ENCODE measurements around the gene FAAP100.

The FAAP100 gene

DNA sequence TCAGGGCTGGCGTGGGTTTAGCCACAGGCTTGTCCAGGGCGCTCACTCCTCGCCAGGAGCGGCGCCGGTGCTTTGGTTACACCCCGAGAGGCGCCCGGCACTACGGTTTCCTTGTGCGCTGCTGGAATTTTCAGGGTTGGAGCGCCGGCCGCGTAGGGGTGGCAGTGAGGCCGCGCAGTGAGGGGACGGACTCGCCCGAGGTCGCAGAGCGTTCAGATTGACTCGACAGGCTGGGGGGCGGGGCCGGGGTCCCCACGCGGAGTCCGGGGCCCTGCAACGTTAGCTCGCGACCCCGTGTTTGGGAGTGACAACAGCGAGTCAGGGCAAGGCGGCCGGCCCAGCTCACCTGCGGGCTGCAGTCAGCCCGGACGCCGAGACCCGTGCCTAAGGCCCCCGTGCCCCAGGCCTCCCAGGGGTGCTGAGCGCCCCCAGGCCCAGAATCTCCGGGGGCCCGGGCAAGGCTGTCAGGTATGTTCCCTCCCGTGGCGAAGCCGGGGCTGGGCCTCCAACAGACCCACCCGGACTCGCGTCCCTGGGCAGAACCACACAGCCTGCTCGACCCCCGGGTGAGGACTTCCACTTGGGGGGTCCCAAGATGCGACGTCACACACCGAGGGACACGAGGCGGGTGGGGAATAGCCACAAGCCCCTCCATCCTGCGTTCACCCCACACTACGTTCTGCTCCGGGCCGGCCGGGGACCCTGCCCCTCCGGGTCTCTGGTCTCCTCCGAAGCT lies 38.2 kb downstream of the FAAP100 start:
- FAIRE-seq (no peak), DNase-seq (ENCODE audit: insufficient read length, low spot score) (no peak)

GRCh38 chr17:81513372-81513752 lies 38.8 kb downstream of the FAAP100 start:
- FAIRE-seq (no peak), DNase-seq (ENCODE audit: insufficient read length, low spot score) (no peak)

DNA sequence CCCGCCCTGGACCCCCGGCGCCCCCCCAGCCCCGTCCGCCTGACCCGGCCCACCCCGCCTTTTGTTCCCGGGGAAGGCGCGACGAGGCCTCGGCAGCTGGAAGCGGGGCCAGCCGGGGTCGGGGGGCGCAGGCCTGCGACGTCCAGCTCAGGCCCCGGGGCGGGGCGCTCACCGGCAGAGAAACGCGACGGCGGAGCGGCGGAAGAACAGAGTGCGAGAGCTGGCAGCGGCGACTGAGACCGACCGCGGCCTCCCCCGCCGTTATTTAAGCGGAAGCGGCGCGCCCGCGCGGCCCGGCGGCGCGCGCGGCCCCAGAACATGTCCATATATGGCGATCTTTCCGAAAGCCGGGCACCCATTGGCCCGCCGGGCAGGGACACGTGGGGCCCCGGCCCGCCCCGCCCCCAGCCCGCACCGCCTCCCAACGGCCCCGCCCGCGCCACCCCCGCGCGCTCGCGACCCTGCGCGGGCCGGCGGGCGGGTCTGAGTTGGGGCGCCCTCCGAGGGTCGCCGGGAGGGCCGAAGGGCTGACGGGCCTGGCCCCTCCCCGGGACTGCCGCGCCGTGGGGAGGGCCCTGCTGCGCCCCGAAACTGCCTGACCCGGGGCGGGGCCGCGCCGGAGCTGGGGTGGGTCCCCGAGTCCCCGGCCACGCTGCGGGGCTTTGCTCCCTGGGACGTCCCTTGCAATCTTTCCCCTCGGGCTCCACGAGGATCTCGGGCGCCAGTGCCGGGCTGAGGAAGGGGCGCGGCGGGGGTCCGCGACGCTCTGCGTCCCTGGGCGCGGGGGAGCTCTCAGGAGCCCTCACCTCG lies 39.4 kb downstream of the FAAP100 start, which contains the start of gene ACTG1:
TSS of gene ACTG1 (minus strand) at position 238 of the 810 bp plus-strand sequence. CDS start 445 bp downstream, outside the sequence.
- DNase-seq (ENCODE audit: insufficient read length, low spot score) (peak; percentile 88), FAIRE-seq (no peak)

- FAIRE-seq (no peak), DNase-seq (ENCODE audit: insufficient read length, low spot score) (no peak)
Observed at GRCh38 chr17:81511804-81512561, 40.2 kb downstream of the FAAP100 start.

DNA sequence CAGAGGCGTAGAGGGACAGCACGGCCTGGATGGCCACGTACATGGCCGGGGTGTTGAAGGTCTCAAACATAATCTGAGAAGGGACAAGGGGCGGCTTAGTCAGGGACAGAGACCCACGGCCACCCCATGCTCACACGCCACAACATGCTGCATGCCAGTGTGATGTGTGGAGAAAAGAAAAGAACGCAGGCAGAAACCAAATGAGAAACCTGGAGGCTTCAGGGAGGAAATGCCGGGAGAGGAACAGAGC lies 40.7 kb downstream of the FAAP100 start:
- FAIRE-seq (no peak), DNase-seq (ENCODE audit: insufficient read length, low spot score) (no peak)

DNA sequence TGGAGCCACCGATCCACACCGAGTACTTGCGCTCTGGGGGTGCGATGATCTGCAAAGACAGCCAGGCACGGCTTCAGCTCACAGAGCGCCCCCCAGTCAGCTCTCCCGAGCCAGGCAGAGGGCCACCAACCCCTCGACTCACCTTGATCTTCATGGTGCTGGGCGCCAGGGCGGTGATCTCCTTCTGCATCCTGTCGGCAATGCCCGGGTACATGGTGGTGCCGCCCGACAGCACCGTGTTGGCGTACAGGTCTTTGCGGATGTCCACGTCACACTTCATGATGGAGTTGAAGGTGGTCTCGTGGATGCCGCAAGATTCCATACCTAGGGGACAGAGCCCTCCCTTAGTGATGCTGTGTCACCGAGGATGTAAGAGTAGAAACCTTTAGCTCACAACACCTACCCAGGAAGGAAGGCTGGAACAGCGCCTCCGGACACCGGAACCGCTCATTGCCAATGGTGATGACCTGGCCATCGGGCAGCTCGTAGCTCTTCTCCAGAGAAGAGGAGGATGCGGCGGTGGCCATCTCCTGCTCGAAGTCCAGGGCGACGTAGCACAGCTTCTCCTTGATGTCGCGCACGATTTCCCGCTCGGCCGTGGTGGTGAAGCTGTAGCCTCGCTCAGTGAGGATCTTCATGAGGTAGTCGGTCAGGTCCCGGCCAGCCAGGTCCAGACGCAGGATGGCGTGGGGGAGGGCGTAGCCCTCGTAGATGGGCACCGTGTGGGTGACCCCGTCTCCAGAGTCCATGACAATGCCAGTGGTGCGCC lies 41.2 kb downstream of the FAAP100 start:
- DNase-seq (ENCODE audit: insufficient read length, low spot score) (no peak), FAIRE-seq (no peak)

DNA sequence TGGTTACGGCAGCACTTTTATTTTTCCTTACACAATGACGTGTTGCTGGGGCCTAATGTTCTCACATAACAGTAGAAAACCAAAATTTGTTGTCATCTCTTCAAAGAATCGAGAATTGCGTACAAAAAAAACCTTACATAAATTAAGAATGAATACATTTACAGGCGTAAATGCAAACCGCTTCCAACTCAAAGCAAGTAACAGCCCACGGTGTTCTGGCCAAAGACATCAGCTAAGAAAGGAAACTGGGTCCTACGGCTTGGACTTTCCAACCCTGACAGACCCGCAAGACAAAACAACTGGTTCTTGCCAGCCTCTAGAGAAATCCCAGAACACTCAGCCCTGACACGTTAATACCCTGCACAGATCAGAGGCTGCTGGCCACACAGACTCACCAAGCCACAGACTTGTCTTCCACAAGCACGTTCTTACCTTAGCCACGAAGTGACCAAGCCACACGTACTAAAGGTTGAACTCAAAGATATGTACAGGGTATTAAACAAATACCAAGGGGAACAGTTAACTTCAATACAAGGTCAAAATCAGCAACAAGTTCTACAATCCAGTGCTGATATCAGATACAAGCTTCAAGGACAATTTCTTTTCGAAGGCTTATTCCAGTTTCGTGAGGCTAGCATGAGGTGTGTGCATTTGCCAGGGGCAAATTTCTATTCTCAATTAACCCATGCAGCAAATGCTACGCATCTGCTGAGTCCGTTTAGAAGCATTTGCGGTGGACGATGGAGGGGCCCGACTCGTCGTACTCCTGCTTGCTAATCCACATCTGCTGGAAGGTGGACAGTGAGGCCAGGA lies 42.0 kb downstream of the FAAP100 start:
- DNase-seq (ENCODE audit: insufficient read length, low spot score) = no peak
- no peak for FAIRE-seq

DNA sequence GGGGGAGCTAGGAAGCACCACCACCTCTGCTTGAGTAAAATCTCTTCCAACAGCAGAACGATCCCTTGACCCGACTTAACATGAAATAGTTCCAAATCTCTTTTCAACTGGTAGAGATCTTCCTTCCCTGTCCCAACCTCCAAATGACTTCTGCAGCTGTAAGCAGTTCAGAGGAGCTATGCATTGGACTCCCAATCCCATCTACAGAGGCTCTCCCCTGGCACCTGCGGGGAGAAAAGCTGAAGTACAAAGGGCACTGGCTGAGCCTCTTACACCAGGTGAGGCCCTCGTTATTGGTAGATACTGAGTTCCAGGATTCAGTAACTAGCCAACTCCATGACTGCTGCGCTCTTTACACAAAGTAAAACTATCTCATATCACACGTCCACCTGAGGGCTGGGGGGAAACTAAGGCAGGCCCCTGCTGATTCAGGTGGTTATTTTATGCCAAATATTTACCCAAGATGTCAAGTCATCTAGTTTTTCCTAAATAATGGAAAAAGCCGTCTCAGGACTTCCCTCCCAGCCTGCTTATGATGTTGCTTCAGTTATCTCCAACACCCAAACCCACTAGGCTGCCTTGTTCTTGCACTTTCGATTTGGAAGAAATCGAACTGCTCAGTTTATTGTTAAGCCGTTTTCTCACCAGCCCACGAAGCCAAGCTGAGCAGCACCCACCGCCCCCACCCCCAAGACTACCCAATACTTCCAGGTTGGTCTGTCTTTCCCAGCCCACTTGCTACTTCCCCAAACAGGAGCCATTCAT lies 42.8 kb downstream of the FAAP100 start:
- DNase-seq (ENCODE audit: insufficient read length, low spot score) (no peak), FAIRE-seq (no peak)

GRCh38 chr17:81508639-81509206 lies 43.4 kb downstream of the FAAP100 start:
- FAIRE-seq = peak; percentile 20
- DNase-seq (ENCODE audit: insufficient read length, low spot score) = no peak

- no peak for DNase-seq (ENCODE audit: insufficient read length, low spot score)
Observed at GRCh38 chr17:81503619-81504018, 48.5 kb downstream of the FAAP100 start.

GRCh38 chr17:81502471-81503017 lies 49.6 kb downstream of the FAAP100 start:
- no peak for FAIRE-seq
- DNase-seq (ENCODE audit: insufficient read length, low spot score) = no peak

More at GRCh38 chr17:81503619-81504018, 48.5 kb downstream of the FAAP100 start:
- FAIRE-seq = no peak

DNA sequence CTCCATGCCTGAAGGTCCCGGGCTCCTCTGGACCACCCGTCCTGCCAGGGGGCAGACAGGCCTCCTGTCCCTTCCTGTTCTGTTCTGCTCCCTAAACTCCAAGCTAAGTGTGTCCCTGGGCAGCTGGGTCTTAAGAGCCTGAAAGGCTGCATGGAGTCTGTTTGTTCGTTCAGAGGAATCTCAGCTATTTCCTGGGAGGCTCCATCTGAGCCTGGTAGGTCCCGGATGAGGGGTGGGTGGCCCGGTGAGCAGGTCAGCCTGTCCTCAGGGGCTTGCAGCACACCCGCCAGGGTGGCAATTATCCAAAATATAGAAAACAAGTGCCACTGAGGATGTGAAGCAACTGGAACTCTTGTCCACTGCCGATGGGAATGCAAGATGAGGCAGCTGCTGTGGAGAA lies 52.1 kb downstream of the FAAP100 start:
- DNase-seq (ENCODE audit: insufficient read length, low spot score) (no peak), FAIRE-seq (peak; percentile 83)

- no peak for DNase-seq (ENCODE audit: insufficient read length, low spot score)
- FAIRE-seq = no peak
Observed at GRCh38 chr17:81499601-81499970, 52.6 kb downstream of the FAAP100 start.

GRCh38 chr17:81498953-81499600 lies 53.1 kb downstream of the FAAP100 start:
- no peak for FAIRE-seq

GRCh38 chr17:81494626-81495377 lies 57.4 kb downstream of the FAAP100 start:
- FAIRE-seq (peak; percentile 33), DNase-seq (ENCODE audit: insufficient read length, low spot score) (no peak)

More at GRCh38 chr17:81498953-81499600, 53.1 kb downstream of the FAAP100 start:
- DNase-seq (ENCODE audit: insufficient read length, low spot score) = no peak

GRCh38 chr17:81493198-81494038 lies 58.7 kb downstream of the FAAP100 start:
- no peak for DNase-seq (ENCODE audit: insufficient read length, low spot score)
- no peak for FAIRE-seq
